Measurements from ENCODE around the gene ITIH1.

DNA sequence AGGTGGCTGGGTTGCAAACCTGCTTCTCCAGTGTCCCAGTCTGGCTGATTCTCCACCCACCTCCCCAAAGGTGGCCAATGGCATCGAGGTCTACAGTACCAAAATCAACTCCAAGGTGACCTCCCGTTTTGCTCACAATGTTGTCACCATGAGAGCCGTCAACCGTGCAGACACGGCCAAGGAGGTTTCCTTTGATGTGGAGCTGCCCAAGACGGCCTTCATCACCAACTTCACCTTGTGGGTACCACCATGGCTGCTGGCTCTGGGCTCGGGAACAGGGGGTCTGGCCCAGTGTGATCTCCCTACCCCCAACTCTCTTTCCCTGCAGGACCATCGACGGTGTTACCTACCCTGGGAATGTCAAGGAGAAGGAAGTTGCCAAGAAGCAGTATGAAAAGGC lies 19.0 kb downstream of the ITIH1 start:
- TF ChIP-seq, protein P1, sequence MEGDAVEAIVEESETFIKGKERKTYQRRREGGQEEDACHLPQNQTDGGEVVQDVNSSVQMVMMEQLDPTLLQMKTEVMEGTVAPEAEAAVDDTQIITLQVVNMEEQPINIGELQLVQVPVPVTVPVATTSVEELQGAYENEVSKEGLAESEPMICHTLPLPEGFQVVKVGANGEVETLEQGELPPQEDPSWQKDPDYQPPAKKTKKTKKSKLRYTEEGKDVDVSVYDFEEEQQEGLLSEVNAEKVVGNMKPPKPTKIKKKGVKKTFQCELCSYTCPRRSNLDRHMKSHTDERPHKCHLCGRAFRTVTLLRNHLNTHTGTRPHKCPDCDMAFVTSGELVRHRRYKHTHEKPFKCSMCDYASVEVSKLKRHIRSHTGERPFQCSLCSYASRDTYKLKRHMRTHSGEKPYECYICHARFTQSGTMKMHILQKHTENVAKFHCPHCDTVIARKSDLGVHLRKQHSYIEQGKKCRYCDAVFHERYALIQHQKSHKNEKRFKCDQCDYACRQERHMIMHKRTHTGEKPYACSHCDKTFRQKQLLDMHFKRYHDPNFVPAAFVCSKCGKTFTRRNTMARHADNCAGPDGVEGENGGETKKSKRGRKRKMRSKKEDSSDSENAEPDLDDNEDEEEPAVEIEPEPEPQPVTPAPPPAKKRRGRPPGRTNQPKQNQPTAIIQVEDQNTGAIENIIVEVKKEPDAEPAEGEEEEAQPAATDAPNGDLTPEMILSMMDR (conservative IDR thresholded peaks at IDR 0.05; ENCODE audit: low read depth in 2 of 2): no peak
- no peak for TF ChIP-seq POLR2AphosphoS5 (IDR thresholded peaks at IDR 0.05; ENCODE audit: low read depth)
- no peak for TF ChIP-seq EZH2 (IDR thresholded peaks at IDR 0.05; ENCODE audit: low read depth, unreplicated experiment)
- TF ChIP-seq, protein P2, sequence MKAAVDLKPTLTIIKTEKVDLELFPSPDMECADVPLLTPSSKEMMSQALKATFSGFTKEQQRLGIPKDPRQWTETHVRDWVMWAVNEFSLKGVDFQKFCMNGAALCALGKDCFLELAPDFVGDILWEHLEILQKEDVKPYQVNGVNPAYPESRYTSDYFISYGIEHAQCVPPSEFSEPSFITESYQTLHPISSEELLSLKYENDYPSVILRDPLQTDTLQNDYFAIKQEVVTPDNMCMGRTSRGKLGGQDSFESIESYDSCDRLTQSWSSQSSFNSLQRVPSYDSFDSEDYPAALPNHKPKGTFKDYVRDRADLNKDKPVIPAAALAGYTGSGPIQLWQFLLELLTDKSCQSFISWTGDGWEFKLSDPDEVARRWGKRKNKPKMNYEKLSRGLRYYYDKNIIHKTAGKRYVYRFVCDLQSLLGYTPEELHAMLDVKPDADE (IDR thresholded peaks at IDR 0.05): no peak
- no peak for TF ChIP-seq EZH2phosphoT487 (IDR thresholded peaks at IDR 0.05; ENCODE audit: unreplicated experiment)
- no peak for TF ChIP-seq ZNF114 (CRISPR knock-in tag; IDR thresholded peaks at IDR 0.05)
- no peak for TF ChIP-seq CREB1 (CRISPR knock-in tag; IDR thresholded peaks at IDR 0.05; ENCODE audit: low read depth)
- no peak for TF ChIP-seq JUNB (IDR thresholded peaks at IDR 0.05; ENCODE audit: unreplicated experiment)
- TF ChIP-seq NANOG (IDR thresholded peaks at IDR 0.05; ENCODE audit: borderline replicate concordance): no peak
